Rectal smooth muscle tissue (tissue), 1 donor: ENCODE data around the gene C5orf15.
"Not testable (repeated sequence)": the region's sequence is repeated elsewhere in the genome, so short reads cannot be mapped to it uniquely, and the experiment has no call there.

ENCODE experiments used
- H3K27ac ChIP-seq: one replicate; pipeline ENCODE4 v1.7.0; 2013; ENCODE audit warnings: low read depth, low read length, inconsistent platforms
- H3K27me3 ChIP-seq: one replicate; pipeline ENCODE4 v1.7.0; 2013; ENCODE audit warnings: low read length; ENCODE audit not compliant: control insufficient read depth, insufficient read depth
- H3K36me3 ChIP-seq: one replicate; pipeline ENCODE4 v1.7.0; 2013; ENCODE audit warnings: low read length; ENCODE audit not compliant: control insufficient read depth, insufficient read depth
- H3K4me1 ChIP-seq: one replicate; pipeline ENCODE4 v1.7.0; 2013; ENCODE audit warnings: low read length; ENCODE audit not compliant: control insufficient read depth, insufficient read depth
- H3K4me3 ChIP-seq: one replicate; pipeline ENCODE4 v1.7.0; 2013; ENCODE audit warnings: low read length
- H3K9ac ChIP-seq: one replicate; pipeline ENCODE4 v1.7.0; 2013; ENCODE audit warnings: low read length

C5orf15 gene

DNA sequence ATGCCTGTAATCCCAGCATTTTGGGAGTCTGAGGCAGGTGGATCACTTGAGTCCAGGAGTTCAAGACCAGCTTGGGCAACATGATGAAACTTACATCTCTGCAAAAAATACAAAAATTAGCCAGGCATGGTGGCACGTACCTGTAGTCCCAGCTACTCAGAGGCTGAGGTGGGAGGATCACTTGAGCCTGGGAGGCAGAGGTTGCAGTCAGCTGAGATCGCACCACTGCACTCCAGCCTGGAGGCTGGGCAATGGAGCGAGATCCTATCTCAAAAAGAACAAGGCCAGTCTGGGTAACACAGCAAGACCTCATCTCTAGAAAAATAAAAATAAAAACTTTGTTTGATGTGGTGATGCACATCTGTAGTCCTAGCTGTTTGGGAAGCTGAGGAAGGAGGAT is 30.8 kb downstream of the C5orf15 start:
- H3K4me1 ChIP-seq, H3K4me3 ChIP-seq, H3K9ac ChIP-seq, H3K27ac ChIP-seq, H3K27me3 ChIP-seq, H3K36me3 ChIP-seq: not testable (repeated sequence)

DNA sequence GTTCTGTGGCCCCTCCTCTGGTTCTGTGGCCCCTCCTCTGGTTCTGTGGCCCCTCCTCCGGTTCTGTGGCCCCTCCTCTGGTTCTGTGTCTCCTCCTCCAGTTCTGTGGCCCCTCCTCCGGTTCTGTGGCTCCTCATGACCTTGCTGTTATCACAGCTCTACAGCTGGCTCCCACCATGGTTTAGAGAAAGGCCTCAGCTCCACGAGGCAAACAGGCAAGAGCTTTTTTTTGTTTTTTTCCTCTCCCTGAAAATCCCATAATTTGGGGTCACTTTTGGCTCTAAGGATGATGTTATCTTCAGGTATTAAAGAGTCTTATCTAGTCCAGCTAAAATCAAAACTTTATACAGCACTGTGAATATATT is 31.8 kb downstream of the C5orf15 start:
- H3K4me1 ChIP-seq, result no peaks in the 10 kb centered on the region
- H3K27ac ChIP-seq, result no peak overlapping the region
- H3K27me3 ChIP-seq, result no peaks in the 10 kb centered on the region
- no peak overlapping the region for H3K4me3 ChIP-seq
- no peak overlapping the region for H3K9ac ChIP-seq
- H3K36me3 ChIP-seq, result no peaks in the 10 kb centered on the region

GRCh38 chr5:133935991-133936650 is 32.3 kb downstream of the C5orf15 start:
- H3K9ac ChIP-seq, H3K36me3 ChIP-seq, H3K27me3 ChIP-seq, H3K27ac ChIP-seq, H3K4me3 ChIP-seq, H3K4me1 ChIP-seq: not testable (repeated sequence)

DNA sequence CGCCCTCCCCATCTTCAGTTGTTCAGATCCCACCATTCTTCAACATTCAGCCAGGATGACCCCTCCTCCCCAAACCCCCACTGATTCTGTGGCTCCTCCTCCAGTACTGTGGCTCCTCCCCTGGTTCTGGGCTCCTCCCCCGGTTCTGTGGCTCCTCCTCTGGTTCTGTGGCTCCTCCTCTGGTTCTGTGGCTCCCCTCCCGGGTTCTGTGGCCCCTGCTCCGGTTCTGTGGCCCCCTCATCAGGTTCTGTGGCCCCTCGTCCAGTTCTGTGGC is 32.8 kb downstream of the C5orf15 start:
- Histone ChIP-seq H3K27me3 (no peaks in the 10 kb centered on the region), H3K4me3 (no peak overlapping the region), H3K4me1 (no peaks in the 10 kb centered on the region), H3K9ac (no peak overlapping the region), H3K27ac (no peak overlapping the region), H3K36me3 (no peaks in the 10 kb centered on the region)

- Histone ChIP-seq H3K9ac (no peak overlapping the region), H3K4me1 (no peaks in the 10 kb centered on the region), H3K27ac (no peak overlapping the region), H3K4me3 (no peak overlapping the region), H3K27me3 (no peaks in the 10 kb centered on the region), H3K36me3 (no peaks in the 10 kb centered on the region)
These were observed 33.4 kb downstream of the C5orf15 start for GRCh38 chr5:133934822-133935666.

DNA sequence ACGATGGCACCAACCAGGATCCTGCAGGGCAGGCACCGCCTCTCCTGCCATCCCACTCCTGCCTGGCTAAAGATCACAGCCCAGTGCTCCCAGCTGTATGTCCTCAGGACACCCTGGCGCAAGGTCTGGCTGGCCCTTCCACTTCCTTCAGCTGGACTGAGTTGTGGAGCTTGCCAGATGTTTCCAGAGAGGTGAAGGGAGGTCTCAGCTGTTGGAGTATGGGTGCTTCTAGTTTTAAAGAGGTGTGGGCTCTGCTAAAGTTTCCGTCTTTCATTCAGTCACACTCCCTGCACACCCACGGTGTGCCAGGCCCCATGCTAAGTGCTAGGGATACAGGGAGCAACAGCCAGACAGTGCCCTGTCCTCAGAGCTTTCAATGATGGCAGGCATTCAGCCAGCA is 34.1 kb downstream of the C5orf15 start:
- Histone ChIP-seq H3K9ac (no peak overlapping the region), H3K4me3 (no peak overlapping the region), H3K4me1 (no peaks in the 10 kb centered on the region), H3K36me3 (no peaks in the 10 kb centered on the region), H3K27me3 (no peaks in the 10 kb centered on the region), H3K27ac (no peak overlapping the region)

GRCh38 chr5:133933670-133934295 is 34.6 kb downstream of the C5orf15 start:
- no peaks in the 10 kb centered on the region for H3K4me1 ChIP-seq
- H3K4me3 ChIP-seq, result no peak overlapping the region
- H3K36me3 ChIP-seq, result no peaks in the 10 kb centered on the region
- no peaks in the 10 kb centered on the region for H3K27me3 ChIP-seq
- H3K27ac ChIP-seq, result no peak overlapping the region
- no peak overlapping the region for H3K9ac ChIP-seq

DNA sequence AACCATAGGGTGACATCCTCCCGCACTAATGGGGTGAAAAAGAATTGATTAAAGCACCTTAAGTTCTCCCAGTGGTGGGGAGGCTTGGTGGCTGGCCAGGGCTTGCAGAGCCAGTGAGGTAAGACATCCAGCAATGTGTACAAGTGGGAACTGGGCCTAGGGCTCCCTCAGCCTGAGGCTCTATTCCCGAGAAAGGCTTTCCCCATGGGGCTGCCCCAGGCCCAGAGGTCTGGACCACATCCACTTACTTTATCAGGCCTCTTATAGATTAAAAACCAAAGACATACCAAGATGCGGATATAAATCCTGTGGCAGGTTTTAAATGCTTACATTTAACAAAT is 35.3 kb downstream of the C5orf15 start:
- Histone ChIP-seq H3K27ac (no peak overlapping the region), H3K9ac (no peak overlapping the region), H3K36me3 (no peaks in the 10 kb centered on the region), H3K4me3 (no peak overlapping the region), H3K27me3 (no peaks in the 10 kb centered on the region), H3K4me1 (no peaks in the 10 kb centered on the region)

- no peaks in the 10 kb centered on the region for H3K4me1 ChIP-seq
- H3K27me3 ChIP-seq, result no peaks in the 10 kb centered on the region
- no peak overlapping the region for H3K9ac ChIP-seq
- H3K27ac ChIP-seq, result no peak overlapping the region
- no peak overlapping the region for H3K4me3 ChIP-seq
- H3K36me3 ChIP-seq, result no peaks in the 10 kb centered on the region
These were observed 35.8 kb downstream of the C5orf15 start for GRCh38 chr5:133932441-133933168.

- H3K4me1 ChIP-seq, result no peaks in the 10 kb centered on the region
- H3K4me3 ChIP-seq, result no peak overlapping the region
- H3K9ac ChIP-seq, result no peak overlapping the region
- H3K27me3 ChIP-seq, result peaks cover 2% of the 10 kb centered on the region
- no peaks in the 10 kb centered on the region for H3K36me3 ChIP-seq
- no peak overlapping the region for H3K27ac ChIP-seq
These were observed 36.9 kb downstream of the C5orf15 start for GRCh38 chr5:133931546-133931945.

DNA sequence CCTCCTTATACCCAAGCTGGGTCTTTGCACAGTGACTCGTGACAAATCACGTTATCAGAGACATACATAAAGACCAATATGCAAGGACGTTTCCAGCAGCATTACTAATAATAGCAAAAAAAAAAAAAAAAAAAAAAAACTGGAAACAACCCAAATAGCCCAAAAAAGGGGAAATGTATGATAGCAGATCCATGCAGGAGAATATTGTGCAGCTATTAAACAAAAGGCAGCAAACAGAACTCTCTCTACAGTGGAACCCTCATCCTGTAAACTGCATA is 37.7 kb downstream of the C5orf15 start:
- H3K4me1 ChIP-seq, result no peaks in the 10 kb centered on the region
- H3K4me3 ChIP-seq, result no peak overlapping the region
- peaks cover 3% of the 10 kb centered on the region for H3K27me3 ChIP-seq
- no peak overlapping the region for H3K9ac ChIP-seq
- H3K36me3 ChIP-seq, result no peaks in the 10 kb centered on the region
- H3K27ac ChIP-seq, result no peak overlapping the region

GRCh38 chr5:133930061-133930812 is 38.2 kb downstream of the C5orf15 start:
- Histone ChIP-seq H3K27ac (no peak overlapping the region), H3K9ac (no peak overlapping the region), H3K4me1 (no peaks in the 10 kb centered on the region), H3K27me3 (peaks cover 3% of the 10 kb centered on the region), H3K36me3 (no peaks in the 10 kb centered on the region), H3K4me3 (no peak overlapping the region)
